GM21717 (cell line): ENCODE results near the gene EFNA5.

Source experiments
- ATAC-seq: cut with Tn5 transposase; IDR thresholded peaks from one replicate; pipeline ENCODE4 v1.9.1; 2021; ENCODE audit warnings: mild to moderate bottlenecking, moderate library complexity; ENCODE audit not compliant: unreplicated experiment

EFNA5 gene

GRCh38 chr5:107531308-107531707 is 139.4 kb downstream of the EFNA5 start:
- ATAC-seq, result no peak

GRCh38 chr5:107529618-107530017 is 141.1 kb downstream of the EFNA5 start:
- no peak for ATAC-seq

GRCh38 chr5:107526270-107526937 is 144.3 kb downstream of the EFNA5 start:
- no peak for ATAC-seq

- ATAC-seq, result no peak
Measured at GRCh38 chr5:107524111-107524510, 146.6 kb downstream of the EFNA5 start.

GRCh38 chr5:107523029-107523680 is 147.6 kb downstream of the EFNA5 start:
- ATAC-seq, result no peak

GRCh38 chr5:107522456-107522855 is 148.3 kb downstream of the EFNA5 start:
- ATAC-seq, result no peak

GRCh38 chr5:107519900-107520354 is 150.8 kb downstream of the EFNA5 start:
- ATAC-seq, result no peak

- ATAC-seq, result no peak
Measured at GRCh38 chr5:107518616-107519015, 152.1 kb downstream of the EFNA5 start.

GRCh38 chr5:107518190-107518589 is 152.5 kb downstream of the EFNA5 start:
- ATAC-seq, result no peak

GRCh38 chr5:107517185-107518033 is 153.3 kb downstream of the EFNA5 start:
- ATAC-seq, result peak; percentile 43

- no peak for ATAC-seq
Measured at GRCh38 chr5:107516452-107517184, 154.1 kb downstream of the EFNA5 start.

GRCh38 chr5:107515521-107516080 is 155.1 kb downstream of the EFNA5 start:
- ATAC-seq, result no peak

- ATAC-seq, result peak; percentile 38
Measured at GRCh38 chr5:107514305-107514704, 156.4 kb downstream of the EFNA5 start.

GRCh38 chr5:107513337-107514085 is 157.2 kb downstream of the EFNA5 start:
- ATAC-seq, result peak; percentile 70

GRCh38 chr5:107512029-107512428 is 158.7 kb downstream of the EFNA5 start:
- ATAC-seq, result no peak

GRCh38 chr5:107510125-107510524 is 160.6 kb downstream of the EFNA5 start:
- ATAC-seq, result no peak

- no peak for ATAC-seq
Measured at GRCh38 chr5:107508097-107508496, 162.6 kb downstream of the EFNA5 start.

- no peak for ATAC-seq
Measured at GRCh38 chr5:107505763-107506534, 164.8 kb downstream of the EFNA5 start.

- ATAC-seq, result no peak
Measured at GRCh38 chr5:107504424-107504823, 166.3 kb downstream of the EFNA5 start.
